Measurements from ENCODE around the gene VWF. TPM values are rescaled to one million over a fixed set of nuclear protein-coding genes. Genes with fewer than 3 reads are reported as not detected.
"Not testable (repeated sequence)": the region's sequence is repeated elsewhere in the genome, so short reads cannot be mapped to it uniquely, and the experiment has no call there.

VWF gene
- total RNA-seq, 1 experiment from 2014 or later: 1.6 TPM

DNA sequence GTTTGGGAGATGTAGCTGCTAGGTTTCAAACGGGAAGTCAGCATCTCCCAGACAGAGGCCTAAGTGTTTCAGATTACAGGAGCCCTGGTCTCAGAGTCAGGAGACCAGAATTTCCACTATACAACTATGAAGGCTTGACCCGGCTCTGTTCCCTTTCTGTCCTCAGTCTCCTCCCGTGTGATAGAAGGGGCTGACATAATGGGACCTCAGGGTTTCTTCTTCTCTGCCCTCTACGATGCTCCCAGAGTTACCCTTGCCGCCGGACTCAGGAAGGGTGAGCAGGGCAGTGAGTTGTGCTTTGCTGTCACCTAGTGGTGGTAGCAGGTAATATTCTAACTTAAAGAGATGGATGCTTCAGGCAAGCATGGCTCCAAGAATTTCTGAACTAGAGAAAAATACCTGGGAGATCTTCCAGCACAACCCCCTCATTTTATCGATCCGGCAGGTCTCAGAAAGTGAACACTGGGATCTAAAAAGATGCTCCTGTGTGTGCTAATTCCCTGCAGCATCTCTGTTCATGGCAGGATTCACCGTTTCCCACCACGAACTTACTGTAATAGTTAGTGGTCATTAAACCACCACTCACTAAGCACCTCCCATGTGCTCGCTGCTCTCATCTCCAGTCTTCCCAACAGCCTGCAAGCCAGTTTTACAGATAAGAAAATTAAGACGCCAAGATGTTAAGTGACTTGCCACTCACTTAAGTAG, 84.4 kb downstream of the VWF start:
- H3K4me3 ChIP-seq (ENCODE audit: insufficient read depth, low read depth, low read length): no peak overlapping the region
- H3K27me3 ChIP-seq (ENCODE audit: control insufficient read depth, insufficient read depth, low read length): no peaks in the 10 kb centered on the region
- no peaks in the 10 kb centered on the region for H3K36me3 ChIP-seq (replicated peaks; ENCODE audit: control insufficient read depth, insufficient read depth, low read length)
- DNase-seq: peak; percentile 80

- peak; percentile 87 for DNase-seq
- Histone ChIP-seq H3K4me3 (ENCODE audit: insufficient read depth, low read depth, low read length) (no peak overlapping the region), H3K27me3 (ENCODE audit: control insufficient read depth, insufficient read depth, low read length) (no peaks in the 10 kb centered on the region), H3K36me3 (replicated peaks; ENCODE audit: control insufficient read depth, insufficient read depth, low read length) (no peaks in the 10 kb centered on the region)
Observed at GRCh38 chr12:6038160-6038559, 86.3 kb downstream of the VWF start.

- Histone ChIP-seq H3K4me3 (ENCODE audit: insufficient read depth, low read depth, low read length) (no peak overlapping the region), H3K36me3 (replicated peaks; ENCODE audit: control insufficient read depth, insufficient read depth, low read length) (no peaks in the 10 kb centered on the region), H3K27me3 (ENCODE audit: control insufficient read depth, insufficient read depth, low read length) (no peaks in the 10 kb centered on the region)
- DNase-seq: no peak
Observed at GRCh38 chr12:6037459-6037858, 87.0 kb downstream of the VWF start.

DNA sequence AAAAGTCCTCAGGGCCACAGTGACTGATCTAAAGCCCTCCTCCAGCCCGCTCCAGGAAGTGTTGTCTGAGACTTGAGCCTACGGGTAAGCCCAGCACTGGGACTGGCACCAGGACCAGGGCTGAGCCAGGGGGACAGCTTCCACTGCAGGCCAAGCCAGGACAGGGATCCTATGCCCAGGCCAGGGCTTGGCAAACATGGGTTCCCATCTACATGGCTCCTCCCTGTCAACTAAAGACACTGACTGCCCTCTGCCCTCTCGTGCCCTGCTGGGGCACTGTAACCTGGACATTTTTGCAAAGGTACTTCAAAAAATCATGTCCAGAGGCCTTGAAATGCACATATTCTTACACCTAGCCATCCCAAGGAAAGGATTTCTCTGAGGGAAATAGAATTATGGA, 88.0 kb downstream of the VWF start:
- Histone ChIP-seq H3K4me3 (ENCODE audit: insufficient read depth, low read depth, low read length) (no peak overlapping the region), H3K27me3 (ENCODE audit: control insufficient read depth, insufficient read depth, low read length) (no peaks in the 10 kb centered on the region), H3K36me3 (replicated peaks; ENCODE audit: control insufficient read depth, insufficient read depth, low read length) (no peaks in the 10 kb centered on the region)
- DNase-seq: no peak

DNA sequence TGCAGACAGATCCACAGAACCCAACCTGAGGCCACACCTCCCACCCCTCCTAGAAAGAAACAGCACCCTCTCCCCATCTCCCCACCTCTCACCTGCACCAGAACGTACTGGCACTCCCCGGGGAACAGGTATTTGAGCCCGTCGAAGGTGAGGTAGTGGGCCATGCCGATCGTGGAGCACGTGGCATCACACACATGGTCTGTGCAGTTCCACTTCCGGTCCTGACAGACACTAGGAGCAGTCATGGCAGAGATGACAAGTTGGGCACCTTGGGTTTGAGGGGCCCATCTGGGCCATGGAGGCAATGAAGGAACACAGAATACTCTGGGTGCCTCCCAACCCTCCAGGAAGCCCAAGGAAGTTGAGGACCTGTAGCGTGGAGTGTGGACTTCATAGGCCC, 89.9 kb downstream of the VWF start:
- Histone ChIP-seq H3K27me3 (ENCODE audit: control insufficient read depth, insufficient read depth, low read length) (no peaks in the 10 kb centered on the region), H3K4me3 (ENCODE audit: insufficient read depth, low read depth, low read length) (no peak overlapping the region), H3K36me3 (replicated peaks; ENCODE audit: control insufficient read depth, insufficient read depth, low read length) (no peaks in the 10 kb centered on the region)
- DNase-seq: no peak

GRCh38 chr12:6033546-6033945, 90.9 kb downstream of the VWF start:
- Histone ChIP-seq H3K4me3 (ENCODE audit: insufficient read depth, low read depth, low read length) (no peak overlapping the region), H3K27me3 (ENCODE audit: control insufficient read depth, insufficient read depth, low read length) (no peaks in the 10 kb centered on the region), H3K36me3 (replicated peaks; ENCODE audit: control insufficient read depth, insufficient read depth, low read length) (no peaks in the 10 kb centered on the region)
- peak; percentile 28 for DNase-seq

GRCh38 chr12:6032726-6033125, 91.7 kb downstream of the VWF start:
- H3K4me3 ChIP-seq (ENCODE audit: insufficient read depth, low read depth, low read length): no peak overlapping the region
- no peaks in the 10 kb centered on the region for H3K27me3 ChIP-seq (ENCODE audit: control insufficient read depth, insufficient read depth, low read length)
- no peaks in the 10 kb centered on the region for H3K36me3 ChIP-seq (replicated peaks; ENCODE audit: control insufficient read depth, insufficient read depth, low read length)
- no peak for DNase-seq

- H3K36me3 ChIP-seq (replicated peaks; ENCODE audit: control insufficient read depth, insufficient read depth, low read length): no peaks in the 10 kb centered on the region
- DNase-seq: no peak
- no peaks in the 10 kb centered on the region for H3K27me3 ChIP-seq (ENCODE audit: control insufficient read depth, insufficient read depth, low read length)
- no peak overlapping the region for H3K4me3 ChIP-seq (ENCODE audit: insufficient read depth, low read depth, low read length)
Observed at GRCh38 chr12:6031001-6031400, 93.5 kb downstream of the VWF start.

GRCh38 chr12:6030081-6030480, 94.4 kb downstream of the VWF start:
- H3K36me3 ChIP-seq (replicated peaks; ENCODE audit: control insufficient read depth, insufficient read depth, low read length): no peaks in the 10 kb centered on the region
- H3K27me3 ChIP-seq (ENCODE audit: control insufficient read depth, insufficient read depth, low read length): no peaks in the 10 kb centered on the region
- peak; percentile 8 for DNase-seq
- H3K4me3 ChIP-seq (ENCODE audit: insufficient read depth, low read depth, low read length): no peak overlapping the region

DNA sequence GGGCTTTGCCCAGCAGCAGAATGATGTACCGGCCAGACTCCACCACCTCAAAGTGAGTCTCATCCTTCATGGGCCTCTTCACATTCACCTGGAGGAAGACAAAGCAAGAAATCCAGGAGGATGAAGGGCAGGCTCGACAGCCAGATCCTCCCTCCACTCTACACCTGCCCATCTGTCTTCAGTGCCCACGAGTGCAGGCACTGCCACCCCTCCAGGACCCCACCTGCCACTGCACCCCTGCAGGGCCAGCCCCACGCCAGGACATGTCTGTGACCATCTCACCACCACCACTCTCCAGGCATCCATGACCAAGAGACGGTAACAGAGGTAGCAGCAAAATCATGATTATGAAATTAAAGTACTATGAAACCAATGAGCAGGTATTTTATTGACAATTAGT, 95.1 kb downstream of the VWF start:
- H3K36me3 ChIP-seq (replicated peaks; ENCODE audit: control insufficient read depth, insufficient read depth, low read length): no peaks in the 10 kb centered on the region
- DNase-seq: peak; percentile 3
- no peak overlapping the region for H3K4me3 ChIP-seq (ENCODE audit: insufficient read depth, low read depth, low read length)
- no peaks in the 10 kb centered on the region for H3K27me3 ChIP-seq (ENCODE audit: control insufficient read depth, insufficient read depth, low read length)

GRCh38 chr12:6026998-6027397, 97.5 kb downstream of the VWF start:
- Histone ChIP-seq H3K27me3 (ENCODE audit: control insufficient read depth, insufficient read depth, low read length) (no peaks in the 10 kb centered on the region), H3K4me3 (ENCODE audit: insufficient read depth, low read depth, low read length) (no peak overlapping the region), H3K36me3 (replicated peaks; ENCODE audit: control insufficient read depth, insufficient read depth, low read length) (no peaks in the 10 kb centered on the region)
- DNase-seq: no peak

DNA sequence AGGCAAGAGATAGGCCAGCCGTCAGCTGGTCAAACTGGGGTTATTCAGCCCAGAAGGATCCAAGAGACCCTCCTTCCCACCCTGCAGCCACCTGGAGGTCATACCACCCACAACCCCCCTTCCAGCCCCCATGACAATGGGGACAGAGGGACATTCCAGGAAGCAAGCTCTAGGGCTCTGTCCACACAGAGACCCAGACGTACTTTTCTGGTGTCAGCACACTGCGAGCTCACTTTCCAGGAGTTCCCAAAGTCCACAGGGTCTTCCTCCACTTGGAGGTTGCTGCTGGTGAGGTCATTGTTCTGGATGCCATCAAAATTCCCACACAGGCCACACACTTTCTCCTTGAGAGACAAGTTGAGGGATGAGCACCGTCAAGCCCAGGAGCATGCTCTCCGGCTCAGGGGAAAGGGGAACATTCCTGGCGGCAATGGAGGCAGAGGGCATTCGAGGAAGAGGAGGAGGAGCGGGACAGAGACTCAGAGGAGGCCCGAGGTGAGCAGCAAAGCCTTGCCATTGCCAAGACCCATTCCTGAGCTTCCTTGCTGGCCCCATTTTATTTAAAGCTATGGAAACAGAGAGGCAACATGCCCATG, 98.7 kb downstream of the VWF start:
- H3K36me3 ChIP-seq (replicated peaks; ENCODE audit: control insufficient read depth, insufficient read depth, low read length); DNase-seq: not testable (repeated sequence)

GRCh38 chr12:6024066-6024465, 100.4 kb downstream of the VWF start:
- H3K36me3 ChIP-seq (replicated peaks; ENCODE audit: control insufficient read depth, insufficient read depth, low read length); DNase-seq; H3K4me3 ChIP-seq (ENCODE audit: insufficient read depth, low read depth, low read length); H3K27me3 ChIP-seq (ENCODE audit: control insufficient read depth, insufficient read depth, low read length): not testable (repeated sequence)

More for the DNA sequence above, 98.7 kb downstream of the VWF start:
- H3K27me3 ChIP-seq (ENCODE audit: control insufficient read depth, insufficient read depth, low read length); H3K4me3 ChIP-seq (ENCODE audit: insufficient read depth, low read depth, low read length): not testable (repeated sequence)

DNA sequence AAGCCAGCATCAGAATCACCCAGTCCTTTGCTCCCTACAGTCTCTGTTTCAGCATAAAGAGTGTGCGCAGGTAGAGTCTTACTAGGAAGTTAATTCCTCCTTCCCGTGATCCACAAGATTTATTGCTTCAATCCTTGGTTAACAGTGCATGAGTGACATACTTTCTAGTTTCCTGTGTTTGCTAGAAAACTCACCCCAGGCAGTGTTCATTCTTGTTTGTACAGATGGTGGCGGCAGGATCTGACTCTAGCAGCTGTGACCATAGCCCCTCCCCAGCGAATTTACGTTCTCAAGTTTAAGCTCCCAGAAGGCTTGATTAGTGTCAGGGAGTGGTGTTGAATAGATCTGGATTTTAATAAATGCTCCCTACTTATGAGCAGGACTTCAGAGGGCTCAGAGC, 103.5 kb downstream of the VWF start:
- H3K27me3 ChIP-seq (ENCODE audit: control insufficient read depth, insufficient read depth, low read length): no peaks in the 10 kb centered on the region
- H3K4me3 ChIP-seq (ENCODE audit: insufficient read depth, low read depth, low read length): no peak overlapping the region
- H3K36me3 ChIP-seq (replicated peaks; ENCODE audit: control insufficient read depth, insufficient read depth, low read length): no peaks in the 10 kb centered on the region
- no peak for DNase-seq

DNA sequence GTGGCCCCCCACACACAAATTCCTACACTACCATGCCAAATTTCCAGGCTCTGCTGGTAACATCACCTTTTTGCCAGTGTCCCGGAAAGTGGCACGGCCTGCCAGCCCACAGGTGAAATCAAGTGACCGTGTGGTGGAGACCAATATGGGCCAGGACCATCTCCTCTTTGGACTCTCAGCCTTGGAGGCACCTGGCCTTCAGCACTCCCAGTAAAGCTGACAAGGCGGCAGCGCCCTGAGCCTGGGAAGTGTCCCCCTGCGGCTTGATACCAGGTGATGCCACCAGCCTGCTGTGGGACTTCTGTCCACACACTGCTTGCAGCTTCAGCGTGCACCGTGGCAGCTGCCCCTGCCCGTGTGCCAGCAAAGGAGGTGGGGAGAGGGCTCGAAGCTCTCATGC, 104.0 kb downstream of the VWF start:
- H3K4me3 ChIP-seq (ENCODE audit: insufficient read depth, low read depth, low read length); DNase-seq; H3K36me3 ChIP-seq (replicated peaks; ENCODE audit: control insufficient read depth, insufficient read depth, low read length); H3K27me3 ChIP-seq (ENCODE audit: control insufficient read depth, insufficient read depth, low read length): not testable (repeated sequence)
